NCI-H345 treated with DMSO at 0.1 percent for 48 hours (cell line): ENCODE measurements around the gene FOSB.
A peak's percentile ranks its signal among the peaks of the same experiment; 100 is the strongest.

ENCODE experiments used
- DNase-seq: peaks from one replicate; lab custom pipeline; 2025; ENCODE audit not compliant: unreplicated experiment; lab: John Stamatoyannopoulos, UW

The FOSB gene

GRCh38 chr19:45467115-45467455 is 711 bp upstream of the FOSB start:
- no peak for DNase-seq

DNA sequence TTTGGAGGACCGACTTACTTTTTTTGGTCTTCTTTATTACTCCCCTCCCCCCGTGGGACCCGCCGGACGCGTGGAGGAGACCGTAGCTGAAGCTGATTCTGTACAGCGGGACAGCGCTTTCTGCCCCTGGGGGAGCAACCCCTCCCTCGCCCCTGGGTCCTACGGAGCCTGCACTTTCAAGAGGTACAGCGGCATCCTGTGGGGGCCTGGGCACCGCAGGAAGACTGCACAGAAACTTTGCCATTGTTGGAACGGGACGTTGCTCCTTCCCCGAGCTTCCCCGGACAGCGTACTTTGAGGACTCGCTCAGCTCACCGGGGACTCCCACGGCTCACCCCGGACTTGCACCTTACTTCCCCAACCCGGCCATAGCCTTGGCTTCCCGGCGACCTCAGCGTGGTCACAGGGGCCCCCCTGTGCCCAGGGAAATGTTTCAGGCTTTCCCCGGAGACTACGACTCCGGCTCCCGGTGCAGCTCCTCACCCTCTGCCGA is 409 bp downstream of the FOSB start:
- DNase-seq = no peak

- no peak for DNase-seq
Measured at GRCh38 chr19:45468803-45469131, 971 bp downstream of the FOSB start.

DNA sequence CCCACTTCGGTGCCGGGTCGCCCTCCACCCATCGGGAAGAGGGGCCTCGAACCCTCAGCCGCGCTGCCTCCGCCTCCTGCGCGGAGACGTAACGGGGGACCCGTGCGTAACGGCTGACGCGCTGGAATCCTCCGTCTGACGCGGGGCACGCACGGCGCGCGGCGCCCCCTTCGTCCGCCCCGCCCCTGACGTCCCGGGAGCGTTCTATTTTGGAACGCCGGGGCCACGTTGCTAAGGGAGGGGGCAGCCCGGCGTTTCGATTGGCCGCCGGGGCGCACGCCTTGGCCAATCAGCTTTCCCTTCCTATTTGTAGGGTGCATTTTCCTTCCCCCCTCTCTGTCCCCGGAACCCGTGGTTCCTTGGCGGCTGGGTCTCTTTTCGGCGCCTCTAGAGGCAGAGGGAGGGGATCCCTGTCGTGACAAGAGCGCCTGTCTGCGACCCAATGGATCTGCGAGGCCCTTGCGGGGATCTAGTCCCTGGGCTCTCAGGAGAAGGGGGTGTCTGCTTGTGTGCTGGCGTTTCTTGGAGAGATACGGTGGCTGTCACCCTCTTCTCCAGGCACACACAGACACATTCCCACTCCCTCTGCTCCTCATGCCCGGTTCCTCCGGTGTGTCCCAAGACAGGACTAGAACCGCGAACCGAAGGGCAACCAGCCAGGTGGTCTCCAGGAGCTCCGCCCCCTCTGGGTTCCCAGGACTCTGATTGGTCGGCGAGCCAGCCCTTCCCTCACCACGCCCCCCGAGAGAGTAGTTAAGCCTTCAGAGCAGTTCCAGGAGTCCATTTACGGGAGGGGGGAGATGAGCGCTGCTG is 1.5 kb downstream of the FOSB start:
- DNase-seq = peak; percentile 66

DNA sequence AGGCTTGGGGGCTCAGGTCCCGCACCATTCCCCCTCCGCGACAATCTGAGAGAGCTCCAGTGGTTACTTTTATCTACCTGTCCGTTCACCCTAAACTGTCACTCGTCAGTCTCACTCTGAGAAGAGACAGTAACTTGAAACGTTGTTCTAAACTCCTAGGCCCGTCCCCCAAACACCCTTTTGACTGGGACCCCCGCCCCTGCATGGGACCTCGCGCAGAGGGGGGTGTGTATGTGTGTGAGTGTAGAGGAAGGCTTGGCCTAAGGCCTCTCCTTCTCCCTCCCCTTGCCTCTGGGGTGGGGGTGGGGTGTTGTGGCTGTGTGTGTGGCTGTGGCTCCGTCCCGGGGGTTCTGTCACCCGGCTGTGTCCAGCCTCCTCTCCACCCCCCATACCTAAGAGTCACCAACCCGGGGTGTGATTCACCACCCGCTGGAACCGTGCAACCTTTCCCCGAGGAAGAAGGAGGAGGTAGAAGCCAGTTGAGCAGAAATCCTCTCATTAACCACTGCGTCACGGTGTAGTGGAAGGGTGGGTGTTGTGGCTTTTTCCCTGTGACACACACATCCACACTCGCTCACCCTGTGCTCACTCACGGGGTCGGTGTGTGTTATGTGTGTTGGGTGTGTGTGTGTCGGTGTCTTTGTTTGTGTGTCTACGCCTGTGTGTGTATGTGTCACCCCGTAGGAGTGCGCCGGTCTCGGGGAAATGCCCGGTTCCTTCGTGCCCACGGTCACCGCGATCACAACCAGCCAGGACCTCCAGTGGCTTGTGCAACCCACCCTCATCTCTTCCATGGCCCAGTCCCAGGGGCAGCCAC is 2.4 kb downstream of the FOSB start:
- DNase-seq = no peak

DNA sequence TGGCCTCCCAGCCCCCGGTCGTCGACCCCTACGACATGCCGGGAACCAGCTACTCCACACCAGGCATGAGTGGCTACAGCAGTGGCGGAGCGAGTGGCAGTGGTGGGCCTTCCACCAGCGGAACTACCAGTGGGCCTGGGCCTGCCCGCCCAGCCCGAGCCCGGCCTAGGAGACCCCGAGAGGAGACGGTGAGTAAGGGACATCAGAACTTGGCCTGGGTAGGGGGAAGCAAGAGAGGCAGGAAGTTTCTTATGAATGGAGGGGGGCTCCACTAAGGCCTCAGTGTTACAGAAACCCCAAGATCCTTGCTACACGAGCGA is 2.9 kb downstream of the FOSB start:
- no peak for DNase-seq

GRCh38 chr19:45471111-45471930 is 3.5 kb downstream of the FOSB start:
- DNase-seq = no peak

DNA sequence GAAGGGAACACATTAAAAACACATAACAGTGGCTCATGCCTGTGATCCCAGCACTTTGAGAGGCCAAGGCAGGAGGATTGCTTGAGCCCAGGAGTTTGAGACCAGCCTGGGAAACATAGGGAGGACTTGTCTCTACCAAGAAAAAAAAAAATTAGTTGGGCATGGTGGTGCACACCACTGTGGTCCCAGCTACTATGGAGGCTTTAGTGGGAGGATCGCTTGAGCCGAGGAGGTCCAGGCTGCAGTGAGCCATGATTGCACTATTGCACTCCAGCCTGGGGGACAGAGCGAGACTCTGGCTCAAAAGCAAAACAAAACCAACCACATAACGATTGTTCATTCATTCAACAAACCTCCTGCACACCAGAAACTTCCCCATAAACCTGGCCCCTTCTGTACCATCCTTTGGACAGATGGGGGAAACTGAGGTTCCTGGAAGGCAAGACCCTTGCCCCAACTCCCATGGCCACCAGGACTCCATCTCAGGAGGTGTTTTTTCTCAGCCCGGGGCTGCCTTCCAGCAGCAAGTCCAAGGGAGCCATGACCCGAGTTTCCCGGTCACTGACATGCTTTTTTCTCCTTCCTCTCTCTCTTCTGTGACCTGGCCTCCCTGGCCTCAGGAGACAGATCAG is 4.3 kb downstream of the FOSB start:
- DNase-seq = no peak

DNA sequence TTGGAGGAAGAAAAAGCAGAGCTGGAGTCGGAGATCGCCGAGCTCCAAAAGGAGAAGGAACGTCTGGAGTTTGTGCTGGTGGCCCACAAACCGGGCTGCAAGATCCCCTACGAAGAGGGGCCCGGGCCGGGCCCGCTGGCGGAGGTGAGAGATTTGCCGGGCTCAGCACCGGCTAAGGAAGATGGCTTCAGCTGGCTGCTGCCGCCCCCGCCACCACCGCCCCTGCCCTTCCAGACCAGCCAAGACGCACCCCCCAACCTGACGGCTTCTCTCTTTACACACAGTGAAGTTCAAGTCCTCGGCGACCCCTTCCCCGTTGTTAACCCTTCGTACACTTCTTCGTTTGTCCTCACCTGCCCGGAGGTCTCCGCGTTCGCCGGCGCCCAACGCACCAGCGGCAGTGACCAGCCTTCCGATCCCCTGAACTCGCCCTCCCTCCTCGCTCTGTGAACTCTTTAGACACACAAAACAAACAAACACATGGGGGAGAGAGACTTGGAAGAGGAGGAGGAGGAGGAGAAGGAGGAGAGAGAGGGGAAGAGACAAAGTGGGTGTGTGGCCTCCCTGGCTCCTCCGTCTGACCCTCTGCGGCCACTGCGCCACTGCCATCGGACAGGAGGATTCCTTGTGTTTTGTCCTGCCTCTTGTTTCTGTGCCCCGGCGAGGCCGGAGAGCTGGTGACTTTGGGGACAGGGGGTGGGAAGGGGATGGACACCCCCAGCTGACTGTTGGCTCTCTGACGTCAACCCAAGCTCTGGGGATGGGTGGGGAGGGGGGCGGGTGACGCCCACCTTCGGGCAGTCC is 5.0 kb downstream of the FOSB start:
- no peak for DNase-seq

DNA sequence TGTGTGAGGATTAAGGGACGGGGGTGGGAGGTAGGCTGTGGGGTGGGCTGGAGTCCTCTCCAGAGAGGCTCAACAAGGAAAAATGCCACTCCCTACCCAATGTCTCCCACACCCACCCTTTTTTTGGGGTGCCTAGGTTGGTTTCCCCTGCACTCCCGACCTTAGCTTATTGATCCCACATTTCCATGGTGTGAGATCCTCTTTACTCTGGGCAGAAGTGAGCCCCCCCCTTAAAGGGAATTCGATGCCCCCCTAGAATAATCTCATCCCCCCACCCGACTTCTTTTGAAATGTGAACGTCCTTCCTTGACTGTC is 5.5 kb downstream of the FOSB start:
- DNase-seq = no peak

GRCh38 chr19:45473682-45474605 is 6.1 kb downstream of the FOSB start:
- DNase-seq = no peak

DNA sequence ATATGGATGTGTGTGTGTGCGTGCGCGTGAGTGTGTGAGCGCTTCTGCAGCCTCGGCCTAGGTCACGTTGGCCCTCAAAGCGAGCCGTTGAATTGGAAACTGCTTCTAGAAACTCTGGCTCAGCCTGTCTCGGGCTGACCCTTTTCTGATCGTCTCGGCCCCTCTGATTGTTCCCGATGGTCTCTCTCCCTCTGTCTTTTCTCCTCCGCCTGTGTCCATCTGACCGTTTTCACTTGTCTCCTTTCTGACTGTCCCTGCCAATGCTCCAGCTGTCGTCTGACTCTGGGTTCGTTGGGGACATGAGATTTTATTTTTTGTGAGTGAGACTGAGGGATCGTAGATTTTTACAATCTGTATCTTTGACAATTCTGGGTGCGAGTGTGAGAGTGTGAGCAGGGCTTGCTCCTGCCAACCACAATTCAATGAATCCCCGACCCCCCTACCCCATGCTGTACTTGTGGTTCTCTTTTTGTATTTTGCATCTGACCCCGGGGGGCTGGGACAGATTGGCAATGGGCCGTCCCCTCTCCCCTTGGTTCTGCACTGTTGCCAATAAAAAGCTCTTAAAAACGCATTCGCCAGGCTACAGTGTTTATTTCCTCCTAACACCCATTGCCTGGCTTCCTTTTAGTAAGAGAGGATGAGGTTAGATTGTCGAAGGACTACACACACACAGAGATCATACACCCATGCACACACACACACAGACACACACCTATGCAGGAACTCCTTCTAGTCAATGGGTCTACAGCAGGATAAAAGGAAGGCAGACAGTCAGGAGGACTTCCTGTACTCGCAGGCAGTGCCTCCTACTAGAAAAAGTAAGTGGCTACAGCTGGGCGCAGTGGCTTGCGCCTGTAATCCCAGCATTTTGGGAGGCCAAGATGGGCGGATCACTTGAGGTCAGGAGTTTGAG is 7.1 kb downstream of the FOSB start:
- DNase-seq = peak; percentile 11

GRCh38 chr19:45475537-45476291 is 7.9 kb downstream of the FOSB start:
- no peak for DNase-seq

DNA sequence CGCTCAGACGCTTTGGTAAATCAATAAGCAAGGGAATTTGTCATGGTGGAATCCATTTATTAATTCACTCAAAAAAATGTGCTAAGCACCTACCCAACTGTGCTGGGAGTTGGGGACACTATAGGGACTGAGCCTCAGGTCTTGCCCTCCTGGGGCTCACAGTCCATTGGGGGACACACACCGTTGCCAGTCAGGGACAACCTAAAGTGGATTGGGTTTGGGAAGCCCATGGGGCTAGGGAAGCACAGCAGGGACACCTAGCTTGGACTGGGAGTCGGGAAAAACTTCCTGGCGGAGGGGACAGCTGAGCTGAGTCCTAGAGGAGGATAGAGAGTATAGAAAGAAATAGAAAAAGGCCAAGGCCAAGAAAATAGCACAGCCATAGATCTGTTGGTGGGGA is 8.5 kb downstream of the FOSB start:
- DNase-seq = no peak

- no peak for DNase-seq
Measured at GRCh38 chr19:45477186-45477585, 9.4 kb downstream of the FOSB start.

- DNase-seq = peak; percentile 32
Measured at GRCh38 chr19:45477713-45478453, 10.1 kb downstream of the FOSB start.
